GM11168 (cell line): ENCODE data around the gene APOL5.
"Not testable (repeated sequence)": the region's sequence is repeated elsewhere in the genome, so short reads cannot be mapped to it uniquely, and the experiment has no call there.

Experiments used
- in situ Hi-C: fragments of 300-500 bp; cut with MboI; formaldehyde crosslinking; loops from one replicate; pipeline ENCODE4 v1.12.0; 2022; ENCODE audit warnings: low sequenced_read_pairs; ENCODE audit not compliant: unreplicated experiment

Gene APOL5

GRCh38 chr22:35717572-35717971 is at the start of gene APOL5:
APOL5 (plus strand) TSS chr22:35717872; CDS start chr22:35717872, 0 bp downstream.
- in situ Hi-C loops = no loop called here

GRCh38 chr22:35674335-35674734 is 43.3 kb upstream of the APOL5 start:
- in situ Hi-C loops = no loop called here

DNA sequence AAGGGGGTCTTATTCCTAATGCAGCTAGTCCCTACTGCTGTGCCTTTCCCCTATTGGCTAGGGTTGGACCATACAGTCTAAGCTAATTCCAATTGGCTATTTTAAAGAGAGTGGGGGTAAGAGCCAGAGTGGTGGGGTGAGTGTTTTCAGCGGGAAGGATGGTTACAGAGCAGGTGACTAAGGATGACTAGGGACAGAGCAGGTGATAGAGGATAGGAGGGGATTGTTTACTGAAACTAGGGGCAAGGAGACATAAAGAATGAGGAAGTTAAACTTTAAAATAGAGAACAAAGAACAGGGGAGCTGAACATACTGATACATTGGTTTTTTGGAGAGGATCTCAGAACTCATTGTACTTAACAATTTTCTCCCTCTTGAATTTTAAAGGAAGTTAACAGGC is 41.6 kb upstream of the APOL5 start:
- in situ Hi-C loops = not testable (repeated sequence)

DNA sequence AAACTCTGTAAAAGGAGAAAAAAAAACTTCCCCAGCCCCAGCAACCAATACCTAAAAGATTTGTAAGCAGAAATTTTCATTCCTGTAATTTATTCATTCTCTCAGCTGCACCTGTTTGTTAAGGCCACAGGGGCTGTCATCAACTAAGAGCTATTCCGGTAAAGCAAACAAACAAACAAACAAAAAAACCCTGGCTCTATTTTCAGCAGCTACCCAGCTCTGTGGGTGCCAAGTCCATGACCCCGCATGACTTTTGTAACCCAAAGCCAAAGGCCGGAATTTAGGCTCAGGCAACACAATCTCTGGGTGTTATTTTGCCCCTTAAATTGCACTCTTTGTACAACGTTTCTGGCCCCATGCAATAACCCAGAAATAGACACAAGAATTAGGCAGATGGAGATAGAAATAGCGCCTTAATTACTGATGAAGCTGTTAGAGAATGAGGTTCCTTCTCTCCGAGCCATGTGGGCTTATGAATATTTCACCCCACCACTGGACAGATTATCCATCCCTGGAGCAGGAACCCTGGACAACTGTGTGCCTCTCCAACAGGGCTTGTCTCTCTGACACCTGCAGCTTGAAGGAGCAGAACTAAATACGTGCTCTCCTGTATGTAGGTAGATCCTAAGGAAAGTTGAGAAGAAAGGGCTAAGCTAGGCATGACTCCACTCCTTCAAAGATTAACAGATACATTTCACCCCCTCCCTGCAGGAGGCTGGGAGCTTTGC is 40.0 kb upstream of the APOL5 start:
- in situ Hi-C loops = no loop called here

DNA sequence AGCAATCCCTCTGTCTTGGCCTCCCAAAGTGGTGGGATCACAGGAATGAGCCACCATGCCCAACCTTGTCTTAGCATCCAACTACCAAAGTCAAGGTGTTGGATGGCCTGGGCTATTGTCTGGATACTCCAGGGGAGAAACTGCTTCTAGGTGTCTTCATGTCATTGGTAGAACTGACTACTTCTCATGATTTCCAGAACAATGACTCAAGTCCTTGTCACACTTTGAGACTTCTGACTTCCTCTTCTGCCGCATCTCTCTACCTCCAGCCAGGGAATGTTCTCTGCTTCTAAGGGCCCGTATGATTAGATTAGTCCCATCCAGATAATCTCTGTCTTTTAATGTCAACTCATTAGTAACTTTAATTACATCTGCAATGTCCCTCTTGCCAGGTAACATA is 38.8 kb upstream of the APOL5 start:
- in situ Hi-C loops = no loop called here

DNA sequence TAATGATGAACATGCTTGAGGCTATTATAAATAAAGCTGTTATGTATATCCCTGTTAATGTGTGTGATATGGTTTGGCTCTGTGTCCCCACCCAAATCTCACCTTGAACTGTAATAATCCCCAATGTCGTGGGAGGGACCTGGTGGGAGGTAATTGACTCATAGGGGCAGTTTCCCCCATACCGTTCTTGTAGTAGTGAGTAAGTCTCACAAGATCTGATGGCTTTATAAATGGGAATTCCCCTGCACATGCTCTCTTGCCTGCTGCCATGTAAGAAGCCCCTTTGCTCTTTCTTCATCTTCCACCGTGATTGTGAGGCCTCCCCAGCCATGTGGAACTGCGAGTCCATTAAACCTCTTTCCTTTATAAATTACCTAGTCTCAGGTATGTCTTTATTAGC is 38.2 kb upstream of the APOL5 start:
- in situ Hi-C loops = not testable (repeated sequence)

GRCh38 chr22:35681454-35682052 is 36.1 kb upstream of the APOL5 start:
- in situ Hi-C loops = no loop called here

DNA sequence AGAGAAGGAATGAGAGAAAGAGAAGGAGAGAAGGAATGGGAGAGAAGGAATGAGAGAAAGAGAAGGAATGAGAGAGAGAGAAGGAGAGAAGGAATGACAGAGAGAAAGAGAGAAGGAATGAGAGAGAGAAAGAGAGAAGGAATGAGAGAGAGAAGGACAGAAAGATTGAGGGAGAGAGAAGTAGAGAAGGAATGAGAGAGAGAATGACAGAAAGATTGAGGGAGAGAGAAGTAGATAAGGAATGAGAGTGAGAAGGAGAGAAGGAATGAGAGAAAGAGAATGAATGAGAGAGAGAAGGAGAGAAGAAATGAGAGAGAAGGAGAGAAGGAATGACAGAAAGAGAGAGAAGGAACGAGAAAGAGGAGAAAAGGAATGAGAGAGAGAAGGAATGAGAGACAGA is 34.1 kb upstream of the APOL5 start:
- in situ Hi-C loops = no loop called here

- in situ Hi-C loops = no loop called here
These were observed 33.4 kb upstream of the APOL5 start for GRCh38 chr22:35684270-35684700.

GRCh38 chr22:35684732-35685131 is 32.9 kb upstream of the APOL5 start:
- in situ Hi-C loops = no loop called here

GRCh38 chr22:35685731-35686130 is 31.9 kb upstream of the APOL5 start:
- in situ Hi-C loops = no loop called here

DNA sequence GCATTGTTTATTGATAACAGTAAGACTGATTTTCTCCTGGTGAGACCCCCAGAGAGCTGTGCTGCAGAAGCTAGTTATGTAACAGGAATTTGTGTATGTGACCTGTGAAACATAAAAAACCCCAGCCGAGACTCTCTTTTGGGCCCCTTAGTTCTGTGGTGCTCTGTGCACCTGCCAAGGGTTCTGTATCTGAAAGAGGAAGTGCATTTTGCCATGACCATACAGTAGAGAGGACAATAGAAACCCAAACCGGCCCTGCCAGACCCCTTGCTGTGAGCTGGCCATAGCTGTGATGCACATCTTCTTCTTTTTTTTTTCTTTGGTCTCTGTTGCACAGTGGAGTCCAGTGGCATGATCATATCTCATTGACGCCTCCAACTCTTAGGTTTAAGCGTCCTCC is 31.4 kb upstream of the APOL5 start:
- in situ Hi-C loops = no loop called here

GRCh38 chr22:35687461-35687860 is 30.2 kb upstream of the APOL5 start:
- in situ Hi-C loops = no loop called here

GRCh38 chr22:35688913-35689675 is 28.6 kb upstream of the APOL5 start:
- in situ Hi-C loops = no loop called here

GRCh38 chr22:35690001-35690400 is 27.7 kb upstream of the APOL5 start:
- in situ Hi-C loops = no loop called here

DNA sequence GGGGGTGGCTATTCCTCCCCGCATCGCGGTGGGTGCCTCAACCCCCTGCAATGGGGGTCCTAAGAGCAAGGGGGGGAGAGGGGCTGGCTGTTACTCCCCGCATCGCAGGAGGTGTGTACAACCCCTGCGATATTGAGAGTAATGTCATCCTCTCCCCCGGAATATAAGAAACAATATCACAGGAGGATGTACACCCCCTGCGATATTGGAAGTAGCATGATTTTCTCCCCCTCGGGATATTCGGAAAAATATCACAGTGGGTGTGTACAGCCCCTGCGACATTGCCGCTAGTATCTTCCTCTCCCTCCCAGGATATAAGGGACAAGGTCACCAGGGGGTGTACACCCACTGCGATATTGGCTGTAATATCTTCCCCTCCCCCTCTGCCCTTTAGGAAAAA is 22.5 kb upstream of the APOL5 start:
- in situ Hi-C loops = no loop called here

- in situ Hi-C loops = no loop called here
These were observed 20.5 kb upstream of the APOL5 start for GRCh38 chr22:35697142-35697541.

GRCh38 chr22:35699852-35700251 is 17.8 kb upstream of the APOL5 start:
- in situ Hi-C loops = not testable (repeated sequence)

GRCh38 chr22:35703861-35704584 is 13.6 kb upstream of the APOL5 start:
- in situ Hi-C loops = no loop called here

GRCh38 chr22:35705141-35705540 is 12.5 kb upstream of the APOL5 start:
- in situ Hi-C loops = no loop called here

DNA sequence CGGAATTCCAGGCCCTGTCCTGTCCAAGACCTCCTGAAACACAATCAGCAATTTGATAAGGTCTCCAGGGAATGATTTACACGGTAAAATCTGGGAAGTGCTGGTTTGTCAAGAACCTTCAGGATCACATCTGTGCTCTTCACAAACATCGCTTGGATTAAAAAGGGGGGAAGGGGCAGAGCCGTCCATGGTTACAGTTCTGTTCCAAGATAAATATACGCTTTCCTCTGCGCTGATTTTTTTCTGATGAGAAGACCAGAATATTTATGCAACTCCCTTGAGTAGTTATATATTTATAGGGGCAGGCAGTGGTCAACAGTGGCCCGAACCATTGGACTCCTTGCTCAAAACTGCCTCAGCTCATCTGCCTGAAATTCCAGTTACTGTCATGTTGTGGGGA is 9.2 kb upstream of the APOL5 start:
- in situ Hi-C loops = no loop called here
